Left cardiac atrium (tissue), 4 donors: Measurements from ENCODE around the gene FOXO1. TPM values are rescaled to one million over a fixed set of nuclear protein-coding genes. Genes with fewer than 3 reads are reported as not detected.
A peak's percentile ranks its signal among the peaks of the same experiment; 100 is the strongest.
"Not testable (repeated sequence)": the region's sequence is repeated elsewhere in the genome, so short reads cannot be mapped to it uniquely, and the experiment has no call there.

Experiments
- ATAC-seq, 2 donors: fragments of 200-7000 bp; cut with Tn5 transposase; one replicate each; pipeline ENCODE4 v1.9.1; 2020; ENCODE audit warnings: mild to moderate bottlenecking in 2 of 2, moderate library complexity in 2 of 2
- DNase-seq: peaks from one replicate; pipeline ENCODE4 v3.0.0-alpha.2; 2020
- intact Hi-C, 2 donors: fragments of 100-400 bp; cut with DNase I; formaldehyde crosslinking; loops; one replicate each; pipeline versions ENCODE4 v1.14.1 to v1.15.1; 2022 to 2023
- long read RNA-seq: library from polyadenylated mRNA; unstranded; transcript quantifications from one replicate; pipeline ENCODE4 v2.0.0, GENCODE V29; 2021
- total RNA-seq, 2 donors: library from RNA; stranded (reverse); fragmentation: NEBNext Ultra II Directional; extraction: Animal tissue kit (Norgen Biotek cat#: 25700); gene quantifications; one replicate each; pipeline ENCODE4 v1.2.1, GENCODE V29; 2021
- donor health status: DM: no; HTN: yes; CAD: no.
- donor health status: DM: no; HTN: yes; CAD: no; lungs with severe emphysema.
- donor health status: DM: yes; HTN: yes; CAD: no.
- donor health status: Dilated cardiomyopathy.

Gene FOXO1
- total RNA-seq, result 10 to 100 TPM; 22.9 to 31.5 TPM
- long read RNA-seq, full-length matches to known transcripts, result 1 of 9 reads
- long read RNA-seq, partial matches to known transcripts, result 4 of 9 reads
- long read RNA-seq, other reads (novel, unspliced or antisense), result 4 of 9 reads

GRCh38 chr13:40666045-40666932, at the start of gene FOXO1:
FOXO1 (minus strand) TSS chr13:40666641; CDS start chr13:40666212, 429 bp downstream.
- ATAC-seq, result peak; percentile 88 to 90
- intact Hi-C loops, result loop anchor here (5.0 to 10.0 kb wide), 4 partner anchors 101 to 224 kb away; no protein-coding TSS in a partner anchor
- DNase-seq, result peak; percentile 91

- ATAC-seq, DNase-seq, intact Hi-C loops: not testable (repeated sequence)
Measured at GRCh38 chr13:40714433-40714832, 48.0 kb upstream of the FOXO1 start.

- intact Hi-C loops, result no loop called here
- ATAC-seq (no peak), DNase-seq (no peak)
Measured at GRCh38 chr13:40706439-40706838, 40.0 kb upstream of the FOXO1 start.

DNA sequence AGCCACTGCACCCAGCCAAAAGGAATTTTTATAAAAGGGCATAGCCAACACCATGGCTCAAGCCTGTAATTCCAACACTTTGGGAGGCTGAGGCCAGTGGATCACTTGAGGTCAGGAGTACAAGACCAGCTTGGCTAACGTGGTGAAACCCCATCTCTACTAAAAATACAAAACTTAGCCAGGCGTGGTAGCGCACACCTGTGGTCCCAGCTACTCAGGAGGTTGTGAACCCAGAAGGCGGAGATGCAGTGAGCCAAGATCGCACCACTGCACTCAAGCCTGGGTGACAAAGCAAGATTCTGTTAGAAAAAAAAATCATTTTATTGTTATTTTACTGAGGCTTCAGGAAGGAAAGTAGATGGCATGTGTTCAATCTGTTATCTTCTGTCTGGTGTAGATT, 31.3 kb upstream of the FOXO1 start:
- DNase-seq (no peak), ATAC-seq (no peak)
- intact Hi-C loops, result loop anchor here in 1 of 2 donors (10.0 kb wide), 1 partner anchor 653 kb away; no protein-coding TSS in a partner anchor

DNA sequence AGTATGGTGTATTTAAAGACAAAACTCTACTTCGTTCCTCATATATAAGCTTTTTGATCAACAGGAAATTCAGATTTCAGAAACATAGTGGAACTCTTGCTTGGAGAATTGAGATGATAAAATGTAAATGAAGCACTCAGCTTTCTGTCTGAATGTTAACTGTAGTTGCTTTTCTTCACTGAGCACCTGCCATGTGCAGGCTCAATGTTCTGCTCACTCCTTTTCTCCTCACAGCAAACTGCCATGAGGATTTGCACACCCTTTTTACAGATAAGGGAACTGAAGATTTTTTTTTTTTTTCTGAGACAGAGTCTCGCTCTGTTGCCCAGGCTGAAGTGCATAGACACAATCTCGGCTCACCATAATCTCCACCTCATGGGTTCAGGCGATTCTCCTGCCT, 28.0 kb upstream of the FOXO1 start:
- intact Hi-C loops, result loop anchor here in 1 of 2 donors (10.0 kb wide), 1 partner anchor 650 kb away; no protein-coding TSS in a partner anchor
- no peak for ATAC-seq
- DNase-seq, result no peak

GRCh38 chr13:40692946-40693345, 26.5 kb upstream of the FOXO1 start:
- no peak for ATAC-seq
- DNase-seq, result no peak
- intact Hi-C loops, result loop anchor here in 1 of 2 donors (10.0 kb wide), 1 partner anchor 648 kb away; no protein-coding TSS in a partner anchor

GRCh38 chr13:40688781-40689180, 22.3 kb upstream of the FOXO1 start:
- ATAC-seq (no peak), DNase-seq (no peak)
- intact Hi-C loops, result loop anchor here (5.0 to 10.0 kb wide), 3 partner anchors 614 to 1001 kb away; no protein-coding TSS in a partner anchor

DNA sequence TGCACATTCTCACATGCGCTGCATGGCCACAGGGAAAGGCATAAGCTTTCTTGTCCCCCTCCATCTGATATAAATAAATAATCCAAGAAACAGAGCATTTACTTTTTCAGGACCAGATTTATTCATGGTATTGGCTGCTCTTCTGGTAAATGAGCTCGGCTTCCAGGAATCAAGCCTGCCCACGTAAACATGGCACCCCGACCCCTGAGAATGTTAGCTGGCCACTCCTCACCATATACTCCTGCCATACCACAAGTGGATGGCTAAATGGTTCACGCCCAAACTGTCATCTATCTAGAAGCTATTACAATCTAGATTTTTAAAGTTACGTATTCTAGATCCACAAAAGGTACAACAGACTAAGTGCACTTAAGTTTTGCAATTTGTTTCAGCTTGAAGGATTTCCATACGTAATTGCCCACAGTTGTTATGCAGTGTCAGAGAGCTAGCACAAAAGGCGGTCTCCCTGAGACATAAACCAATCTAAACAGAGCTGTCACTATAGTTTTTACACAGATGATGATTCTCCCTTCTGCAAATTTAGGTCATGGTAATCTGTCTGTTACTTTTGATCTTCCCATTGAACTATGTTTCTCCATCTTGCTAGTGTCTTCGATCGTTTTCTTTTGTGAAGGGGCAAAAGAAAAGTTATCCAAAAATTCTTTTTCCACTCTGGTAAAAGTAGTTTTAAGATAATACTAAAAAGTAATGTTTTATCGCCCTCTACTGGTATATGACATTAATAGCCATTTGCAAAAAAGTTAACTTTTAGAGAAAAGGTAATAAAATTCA, 16.2 kb upstream of the FOXO1 start:
- intact Hi-C loops, result loop anchor here (2.0 to 10.0 kb wide), 3 partner anchors 608 to 735 kb away; no protein-coding TSS in a partner anchor
- DNase-seq (no peak), ATAC-seq (no peak)

DNA sequence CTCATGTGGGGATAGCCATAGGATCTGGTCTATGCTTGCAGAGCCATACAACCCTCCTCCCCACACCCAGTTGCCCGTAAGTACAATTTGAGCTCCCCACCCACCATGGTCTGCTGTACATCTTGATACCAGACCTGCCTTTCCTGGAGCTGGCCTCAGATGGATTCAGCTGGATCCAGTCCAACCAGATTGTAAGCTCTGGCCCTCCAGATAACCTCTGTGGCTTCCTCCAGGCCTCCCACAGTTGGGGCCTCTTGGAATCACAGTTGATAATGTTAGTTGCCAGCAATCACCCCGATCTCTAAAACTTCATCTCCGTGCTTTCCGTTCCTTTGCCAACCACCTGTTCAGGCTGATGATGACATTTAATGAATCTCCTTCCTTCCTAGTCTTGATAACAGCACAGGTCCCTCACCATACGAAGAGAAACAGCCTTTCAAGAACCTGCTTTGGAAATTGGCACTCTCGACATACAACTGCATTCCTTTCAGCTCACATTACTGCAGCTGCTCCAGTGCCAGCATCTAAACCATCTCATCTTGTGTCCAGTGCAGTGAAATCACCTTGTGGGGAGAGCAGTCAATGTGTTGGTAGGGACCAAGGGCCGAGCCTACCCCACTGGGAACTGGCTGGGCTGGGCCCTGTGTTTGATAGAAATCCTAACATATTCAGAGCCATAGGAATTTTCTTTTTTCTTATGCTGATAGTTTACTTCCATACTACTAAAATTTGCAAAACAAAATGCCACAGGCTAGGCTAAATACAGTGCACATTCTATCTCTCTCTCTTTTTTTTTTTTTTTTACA, 15.1 kb upstream of the FOXO1 start:
- DNase-seq (peak; percentile 34), ATAC-seq (peak; percentile 57 to 64)
- intact Hi-C loops, result loop anchor here (2.0 to 10.0 kb wide), 3 partner anchors 607 to 734 kb away; no protein-coding TSS in a partner anchor

- intact Hi-C loops, result loop anchor here (5.0 to 10.0 kb wide), 2 partner anchors 606 to 733 kb away; no protein-coding TSS in a partner anchor
- DNase-seq (no peak), ATAC-seq (no peak)
Measured at GRCh38 chr13:40680659-40681323, 14.3 kb upstream of the FOXO1 start.

GRCh38 chr13:40679480-40679985, 13.1 kb upstream of the FOXO1 start:
- no peak for ATAC-seq
- intact Hi-C loops, result no loop called here
- no peak for DNase-seq

DNA sequence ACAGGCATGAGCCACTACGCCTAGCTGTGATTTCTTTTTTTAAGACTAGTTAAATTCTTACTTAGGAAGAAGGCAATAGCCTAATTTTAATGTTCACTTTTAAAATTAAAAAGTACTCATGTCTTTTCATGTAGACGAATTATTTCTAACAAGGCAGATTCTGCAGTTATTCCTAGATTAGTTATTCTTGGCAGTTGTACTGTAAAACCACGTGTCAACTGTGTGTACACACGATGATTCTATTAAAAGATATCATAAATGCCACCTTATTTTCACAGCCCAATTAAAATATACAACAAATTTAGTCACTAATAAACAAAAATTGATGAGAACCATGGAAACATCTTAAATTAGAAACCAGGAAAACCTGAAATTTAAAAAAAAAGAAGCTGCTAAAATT, 10.6 kb upstream of the FOXO1 start:
- intact Hi-C loops, result no loop called here
- no peak for ATAC-seq
- DNase-seq, result no peak

GRCh38 chr13:40676007-40676406, 9.6 kb upstream of the FOXO1 start:
- DNase-seq, result no peak
- intact Hi-C loops, result no loop called here
- no peak for ATAC-seq

- no peak for ATAC-seq
- intact Hi-C loops, result no loop called here
- DNase-seq, result no peak
Measured at GRCh38 chr13:40673414-40673813, 7.0 kb upstream of the FOXO1 start.

- intact Hi-C loops, result no loop called here
- DNase-seq (no peak), ATAC-seq (no peak)
Measured at GRCh38 chr13:40672765-40673397, 6.4 kb upstream of the FOXO1 start.

GRCh38 chr13:40671956-40672764, 5.7 kb upstream of the FOXO1 start:
- ATAC-seq (peak in 1 of 2 donors; percentile 57), DNase-seq (no peak)
- intact Hi-C loops, result no loop called here
